Daoy (cell line): ENCODE results near the gene B9D2. TPM values are rescaled to one million over a fixed set of nuclear protein-coding genes. Genes with fewer than 3 reads are reported as not detected.
A peak's percentile ranks its signal among the peaks of the same experiment; 100 is the strongest.
"Not testable (repeated sequence)": the region's sequence is repeated elsewhere in the genome, so short reads cannot be mapped to it uniquely, and the experiment has no call there.

Experiments
- DNase-seq: peaks from one replicate; pipeline ENCODE4 v3.0.0-alpha.2; 2015; ENCODE audit warnings: low read depth
- total RNA-seq: library from RNA; depleted of rRNA; stranded (reverse); fragments of >200 nt; shearing (Covaris generic); gene quantifications from 2 replicates; pipeline ENCODE4 v1.2.3, GENCODE V29; 2014

Gene B9D2
- total RNA-seq, 1 experiment from 2014 or later: 4.9 TPM

DNA sequence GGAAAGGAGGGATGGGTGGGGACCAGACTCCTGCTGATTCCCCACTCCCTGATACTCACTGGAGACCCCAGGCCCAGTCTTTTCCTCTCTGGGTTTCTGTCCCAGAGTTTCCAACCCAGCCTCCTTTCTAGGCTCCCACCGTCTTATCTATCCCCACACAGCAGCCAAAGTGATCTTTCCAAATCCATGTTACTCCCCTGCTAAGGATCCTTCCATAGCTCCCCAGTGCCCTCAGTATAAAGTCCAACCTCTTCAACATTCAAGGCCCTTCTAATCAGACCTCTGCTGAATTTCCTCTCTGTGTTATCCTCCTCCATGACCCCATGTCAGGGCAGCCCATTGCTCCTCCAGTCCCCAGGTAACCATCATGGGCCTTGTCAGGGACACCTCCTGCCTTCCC is 8.9 kb downstream of the B9D2 start:
- DNase-seq: no peak

DNA sequence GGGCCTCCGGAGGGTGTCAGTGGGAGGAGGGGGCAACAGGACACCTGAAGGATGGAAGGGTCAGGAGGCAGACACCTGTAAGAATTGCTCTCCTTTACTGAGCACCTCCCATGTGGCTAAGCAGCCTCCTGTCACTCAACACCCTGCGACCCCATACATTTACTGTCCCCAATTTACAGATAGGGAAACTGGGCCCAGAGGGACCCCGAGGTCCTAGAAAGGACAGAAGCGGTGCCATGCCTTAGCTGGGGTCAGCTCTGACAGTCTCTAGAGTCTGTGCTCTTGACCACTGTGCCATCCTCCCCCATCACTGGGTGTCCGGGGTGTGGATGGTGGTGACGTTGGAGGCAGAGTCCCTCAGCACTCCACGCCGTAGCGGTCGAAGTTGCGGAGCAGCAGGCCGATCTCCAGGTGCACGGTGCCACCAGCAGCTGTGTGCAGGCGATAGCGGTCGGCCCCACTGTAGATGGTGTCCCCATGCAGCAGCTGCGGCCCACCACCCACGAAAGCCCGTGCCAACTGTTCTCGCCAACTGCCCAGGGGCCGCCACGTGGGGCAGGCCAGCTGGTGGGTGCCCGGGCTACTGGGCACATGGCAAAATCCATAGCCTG is 9.5 kb downstream of the B9D2 start:
- no peak for DNase-seq

- DNase-seq: peak; percentile 90
Measured at GRCh38 chr19:41353466-41354342, 10.2 kb downstream of the B9D2 start, which contains the start of gene TGFB1. TGFB1 (minus strand) TSS chr19:41353922; CDS start chr19:41353044, 878 bp downstream.

DNA sequence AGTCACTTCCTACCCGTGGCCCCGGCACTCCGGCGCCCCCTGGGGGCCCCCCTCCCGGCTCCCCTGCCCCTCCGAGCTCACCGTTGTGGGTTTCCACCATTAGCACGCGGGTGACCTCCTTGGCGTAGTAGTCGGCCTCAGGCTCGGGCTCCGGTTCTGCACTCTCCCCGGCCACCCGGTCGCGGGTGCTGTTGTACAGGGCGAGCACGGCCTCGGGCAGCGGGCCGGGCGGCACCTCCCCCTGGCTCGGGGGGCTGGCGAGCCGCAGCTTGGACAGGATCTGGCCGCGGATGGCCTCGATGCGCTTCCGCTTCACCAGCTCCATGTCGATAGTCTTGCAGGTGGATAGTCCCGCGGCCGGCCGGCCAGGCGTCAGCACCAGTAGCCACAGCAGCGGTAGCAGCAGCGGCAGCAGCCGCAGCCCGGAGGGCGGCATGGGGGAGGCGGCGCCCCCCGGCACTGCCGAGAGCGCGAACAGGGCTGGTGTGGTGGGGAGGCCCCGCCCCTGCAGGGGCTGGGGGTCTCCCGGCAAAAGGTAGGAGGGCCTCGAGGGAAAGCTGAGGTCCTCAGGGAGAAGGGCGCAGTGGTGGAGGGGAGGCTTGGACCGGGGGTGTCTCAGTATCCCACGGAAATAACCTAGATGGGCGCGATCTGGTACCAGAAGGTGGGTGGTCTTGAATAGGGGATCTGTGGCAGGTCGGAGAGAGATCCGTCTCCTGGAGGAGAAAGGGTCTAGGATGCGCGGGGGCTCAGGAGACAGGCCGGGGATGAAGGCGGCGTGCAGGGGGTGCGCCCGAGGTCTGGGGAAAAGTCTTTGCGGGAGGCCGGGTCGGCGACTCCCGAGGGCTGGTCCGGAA is 11.1 kb downstream of the B9D2 start:
- peak; percentile 73 for DNase-seq

DNA sequence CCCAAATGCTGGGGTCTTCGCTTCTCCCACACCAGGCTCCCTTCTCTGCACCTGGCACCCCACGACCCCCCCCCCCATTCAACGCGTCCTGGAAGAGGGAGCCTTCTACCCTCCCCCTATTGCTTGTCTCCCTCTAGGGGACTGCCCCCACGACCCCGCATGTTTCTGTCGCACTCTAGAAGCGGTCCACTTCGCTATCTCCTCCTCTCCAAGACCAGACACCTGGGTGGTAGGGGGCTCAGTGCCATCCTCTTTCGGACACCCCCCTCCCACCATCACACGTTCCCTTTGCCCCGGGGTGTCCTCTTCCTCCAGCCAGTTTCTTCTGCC is 11.7 kb downstream of the B9D2 start:
- DNase-seq: no peak

DNA sequence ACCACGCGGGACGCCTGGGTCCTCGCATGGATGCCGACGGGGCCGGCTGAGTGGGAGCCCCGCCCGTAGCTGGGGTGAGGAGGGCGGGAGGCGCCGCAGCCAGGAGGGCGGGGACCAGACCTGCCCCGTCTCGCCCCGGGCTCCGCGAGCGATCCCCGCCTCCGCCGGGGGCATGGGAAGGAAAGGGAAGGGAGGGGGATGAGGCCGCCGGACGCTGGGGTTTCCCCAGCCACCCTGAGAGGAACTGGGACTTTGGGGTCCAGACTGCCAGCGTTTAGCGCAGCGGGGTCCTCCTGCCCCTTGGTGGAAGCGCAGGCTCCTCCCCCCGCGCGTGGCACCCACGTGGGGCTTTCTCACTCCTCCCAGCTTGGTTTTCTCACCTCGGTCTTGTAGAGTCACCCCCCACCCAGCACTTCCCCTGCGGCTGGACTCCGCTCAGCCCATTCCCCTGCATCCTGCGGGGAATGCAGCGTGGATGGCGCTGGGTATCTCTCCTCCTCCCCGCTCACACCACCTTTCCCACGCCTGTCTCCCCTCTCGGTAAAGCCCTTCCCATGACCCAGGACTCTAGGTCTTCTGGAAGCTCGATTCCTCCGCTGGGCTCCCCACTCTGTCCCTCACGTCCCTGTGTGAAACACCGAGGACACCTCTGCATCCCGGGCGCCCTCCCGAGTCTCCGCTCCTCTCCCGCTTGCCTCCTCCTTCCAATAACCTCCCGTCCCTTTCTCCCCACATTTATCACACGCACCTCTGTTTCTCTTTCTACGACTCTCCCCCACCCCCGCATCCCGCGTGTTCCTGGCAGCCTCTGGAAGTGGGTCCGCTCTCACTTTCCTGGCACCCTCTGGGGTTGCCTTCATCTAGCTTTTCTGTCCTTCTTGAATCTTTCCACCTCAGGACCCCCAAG is 12.4 kb downstream of the B9D2 start:
- DNase-seq: peak; percentile 66

DNA sequence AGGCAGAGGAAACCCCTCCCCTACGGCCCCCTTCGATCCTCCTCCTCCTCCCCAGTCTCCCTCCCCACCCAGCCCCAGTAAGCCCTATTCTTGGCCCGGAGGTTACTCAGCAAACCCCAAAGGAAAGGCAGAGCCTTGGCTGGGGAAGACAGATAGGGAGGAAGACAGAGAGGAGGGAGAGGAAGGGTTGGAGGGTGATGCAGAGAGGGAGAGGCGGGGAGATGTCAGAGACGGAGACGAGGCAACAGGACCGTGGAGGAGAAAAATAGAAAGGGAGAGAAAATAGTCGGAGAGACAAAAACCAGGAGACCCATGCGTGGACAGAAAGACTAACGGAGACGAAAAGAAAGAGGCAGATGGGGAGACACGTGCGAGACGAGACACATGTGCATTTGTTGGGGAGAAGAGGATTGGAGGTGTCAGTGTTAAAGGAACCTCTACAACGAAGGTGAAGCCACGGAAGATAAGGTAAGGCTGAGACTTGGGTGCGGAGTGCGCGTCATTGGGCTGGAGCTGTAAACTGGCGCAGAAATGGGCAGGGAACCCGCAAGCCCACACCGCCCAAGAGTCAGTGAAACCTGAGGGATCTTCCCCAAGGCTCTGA is 13.1 kb downstream of the B9D2 start:
- peak; percentile 28 for DNase-seq

GRCh38 chr19:41346916-41347315 is 17.0 kb downstream of the B9D2 start:
- DNase-seq: not testable (repeated sequence)

DNA sequence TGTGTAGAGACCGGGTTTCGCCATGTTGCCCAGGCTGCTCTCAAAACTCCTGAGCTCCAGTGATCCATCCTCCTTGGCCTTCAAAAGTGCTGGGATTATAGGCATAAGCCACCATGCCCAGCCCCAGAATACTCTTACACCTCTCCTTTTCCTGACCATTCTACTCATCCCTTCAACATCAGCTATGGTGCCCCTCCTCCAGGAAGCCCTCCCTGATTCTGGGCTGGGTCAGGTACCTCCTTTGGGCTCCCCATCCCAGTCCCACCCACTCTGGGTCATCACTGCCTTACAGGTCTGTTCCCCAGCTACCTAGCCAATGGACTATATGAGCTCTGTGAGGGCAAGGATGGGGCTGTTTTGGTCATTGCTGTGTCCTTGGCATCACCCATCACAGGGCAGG is 19.8 kb downstream of the B9D2 start:
- no peak for DNase-seq

DNA sequence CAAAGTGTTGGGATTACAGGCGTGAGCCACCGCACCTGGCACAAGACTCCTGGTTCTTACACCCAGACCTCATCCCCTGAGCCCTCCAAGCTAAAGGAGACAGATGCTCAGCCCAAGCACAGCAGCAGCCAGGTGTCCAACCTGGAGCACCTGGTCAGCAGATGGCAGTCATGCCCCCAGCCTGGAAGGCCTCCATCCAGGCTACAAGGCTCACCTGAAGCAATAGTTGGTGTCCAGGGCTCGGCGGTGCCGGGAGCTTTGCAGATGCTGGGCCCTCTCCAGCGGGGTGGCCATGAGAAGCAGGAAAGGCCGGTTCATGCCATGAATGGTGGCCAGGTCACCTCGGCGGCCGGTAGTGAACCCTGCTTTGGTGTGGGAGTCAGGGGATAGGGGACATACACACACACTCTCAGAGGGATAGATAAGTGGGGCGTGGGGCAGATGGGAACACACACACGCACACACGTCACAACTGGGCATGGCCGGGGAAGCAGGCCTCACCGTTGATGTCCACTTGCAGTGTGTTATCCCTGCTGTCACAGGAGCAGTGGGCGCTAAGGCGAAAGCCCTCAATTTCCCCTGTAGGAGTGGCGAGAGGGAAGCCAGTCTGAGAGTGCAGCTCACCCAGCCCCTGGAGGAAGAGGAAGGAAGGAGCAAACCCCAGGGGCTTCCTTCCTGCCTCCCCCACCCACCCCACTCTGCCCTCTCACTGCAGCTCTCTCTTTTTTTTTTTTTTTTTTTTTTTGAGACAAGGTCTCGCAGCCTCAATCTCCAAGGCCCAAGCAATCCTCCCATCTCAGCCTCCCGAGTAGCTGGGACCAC is 22.1 kb downstream of the B9D2 start:
- no peak for DNase-seq

DNA sequence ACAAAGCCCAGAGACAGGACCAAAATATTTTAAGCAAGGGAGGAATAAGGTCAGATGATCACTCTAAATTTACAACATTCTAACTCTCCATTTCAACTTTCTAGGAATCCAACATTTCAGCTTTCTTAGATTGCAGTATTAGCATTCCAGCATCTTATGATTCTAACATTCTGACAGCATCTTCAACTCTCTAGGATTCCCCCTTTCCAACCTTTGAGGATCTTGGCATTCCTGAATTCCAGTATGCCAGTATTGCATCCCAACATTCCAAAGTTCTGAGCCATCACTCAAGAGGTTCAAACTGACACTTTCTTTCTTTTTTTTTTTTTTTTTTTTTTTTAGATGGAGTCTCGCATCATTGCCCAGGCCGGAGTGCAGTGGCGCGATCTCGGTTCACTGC is 24.0 kb downstream of the B9D2 start:
- DNase-seq: no peak

DNA sequence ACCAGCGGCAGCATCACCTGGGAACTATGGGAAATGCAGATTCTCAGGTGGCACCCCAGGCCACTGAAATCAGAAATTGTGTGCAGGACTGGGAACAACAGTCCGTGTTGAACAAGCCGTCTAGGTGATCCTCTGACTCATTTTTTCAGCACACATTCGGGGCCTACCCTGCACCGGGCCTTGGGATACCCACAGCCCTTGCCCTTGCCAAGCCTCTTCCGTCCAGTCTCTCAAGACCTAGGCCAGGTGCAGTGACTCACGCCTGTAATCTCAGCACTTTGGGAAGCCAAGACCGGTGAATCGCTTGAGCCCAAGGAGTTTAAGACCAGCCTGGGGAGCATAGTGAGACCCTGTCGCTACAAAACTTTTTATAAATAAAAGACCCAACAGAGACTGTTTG is 28.5 kb downstream of the B9D2 start:
- DNase-seq: no peak

GRCh38 chr19:41334793-41335192 is 29.2 kb downstream of the B9D2 start:
- DNase-seq: no peak

GRCh38 chr19:41332468-41332867 is 31.5 kb downstream of the B9D2 start:
- DNase-seq: no peak

- no peak for DNase-seq
Measured at GRCh38 chr19:41332000-41332399, 31.9 kb downstream of the B9D2 start.

GRCh38 chr19:41330946-41331678 is 32.8 kb downstream of the B9D2 start:
- DNase-seq: no peak

DNA sequence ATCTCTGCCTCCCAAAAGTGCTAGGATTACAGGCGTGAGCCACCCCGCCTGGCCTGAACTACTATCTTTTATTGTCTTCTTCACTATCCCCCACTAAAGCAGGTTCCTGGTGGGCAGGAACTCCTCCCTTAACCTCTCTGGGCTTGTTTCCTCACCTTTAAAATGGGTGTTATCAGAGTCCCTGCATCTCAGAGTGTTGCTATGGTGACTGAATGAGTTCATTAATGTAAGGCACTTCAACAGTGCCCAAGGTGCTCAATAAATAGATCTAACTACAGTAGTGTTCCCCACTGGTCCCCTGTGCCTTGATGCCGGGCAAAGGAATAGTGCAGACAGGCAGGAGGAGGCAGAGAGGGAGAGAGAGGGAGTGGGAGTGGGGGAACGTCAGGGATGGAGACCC is 33.5 kb downstream of the B9D2 start:
- DNase-seq: no peak

DNA sequence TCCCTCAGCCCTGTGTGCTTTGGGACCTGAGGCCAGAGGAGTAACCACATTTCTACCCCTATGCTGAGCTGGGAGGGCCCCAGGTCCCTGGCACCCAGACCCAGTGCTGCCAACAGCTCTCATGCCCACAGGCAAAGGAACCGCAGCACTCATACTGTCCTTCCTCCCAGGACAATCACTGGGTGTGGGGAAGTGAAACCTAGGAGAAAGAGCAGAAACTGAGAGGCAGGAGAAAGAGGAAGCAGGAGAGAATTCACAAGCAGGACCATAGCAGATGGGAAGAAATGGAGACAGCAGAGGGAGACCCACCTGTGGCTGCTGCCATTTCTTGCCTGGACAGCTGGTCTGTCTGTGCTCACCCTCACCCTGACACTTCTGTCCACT is 35.1 kb downstream of the B9D2 start:
- DNase-seq: no peak

- DNase-seq: peak; percentile 47
Measured at GRCh38 chr19:41328157-41328841, 35.6 kb downstream of the B9D2 start.
